Amniotic stem cell (primary cell): ENCODE measurements around the gene SNRK.

ENCODE experiments used
- DNase-seq: peaks from one replicate; lab custom pipeline; 2025; lab: John Stamatoyannopoulos, UW

Gene SNRK

DNA sequence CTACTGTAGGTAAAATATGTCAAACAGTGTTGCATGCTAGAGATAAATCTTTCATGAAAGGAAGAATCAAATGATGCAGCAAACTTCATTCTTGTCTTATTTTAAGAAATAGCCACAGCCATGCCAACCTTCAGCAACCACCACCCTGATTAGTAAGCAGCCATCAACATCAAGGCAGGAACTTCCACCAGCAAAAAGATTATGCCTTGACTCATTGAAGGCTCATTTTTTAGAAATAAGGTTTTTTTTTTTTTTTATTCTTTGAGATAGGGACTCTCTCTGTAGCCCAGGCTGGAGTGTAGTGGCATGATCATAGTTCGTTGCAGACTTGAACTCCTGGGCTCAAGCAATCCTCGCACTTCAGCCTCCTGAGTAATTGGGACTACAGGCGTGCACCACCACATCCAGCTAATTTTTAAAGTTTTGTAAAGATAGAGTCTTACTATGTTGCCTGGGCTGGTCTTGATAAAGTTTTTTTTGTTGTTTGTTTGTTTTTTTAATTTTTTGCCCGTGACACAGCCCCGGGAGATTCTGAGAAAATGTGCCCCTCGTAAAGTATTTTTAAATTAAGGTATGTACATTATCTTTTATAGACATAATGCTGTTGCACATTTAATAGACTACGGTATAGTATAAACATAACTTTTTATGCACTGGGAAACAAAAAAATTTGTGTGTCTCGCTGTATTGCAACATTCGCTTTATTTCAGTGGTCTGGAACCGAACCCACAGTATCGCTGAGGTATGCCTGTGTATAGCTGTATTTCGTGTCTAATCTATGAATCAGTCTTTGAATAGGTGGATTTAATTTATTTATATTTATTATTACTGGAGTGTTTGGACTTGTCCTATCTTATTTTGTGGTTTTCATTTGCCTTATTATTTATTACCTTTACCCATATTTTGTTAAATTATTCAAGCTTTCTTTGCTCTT is 23.3 kb downstream of the SNRK start:
- DNase-seq: no peak

- no peak for DNase-seq
Measured at GRCh38 chr3:43316783-43317460, 30.6 kb downstream of the SNRK start.

GRCh38 chr3:43317461-43318316 is 31.3 kb downstream of the SNRK start:
- no peak for DNase-seq

DNA sequence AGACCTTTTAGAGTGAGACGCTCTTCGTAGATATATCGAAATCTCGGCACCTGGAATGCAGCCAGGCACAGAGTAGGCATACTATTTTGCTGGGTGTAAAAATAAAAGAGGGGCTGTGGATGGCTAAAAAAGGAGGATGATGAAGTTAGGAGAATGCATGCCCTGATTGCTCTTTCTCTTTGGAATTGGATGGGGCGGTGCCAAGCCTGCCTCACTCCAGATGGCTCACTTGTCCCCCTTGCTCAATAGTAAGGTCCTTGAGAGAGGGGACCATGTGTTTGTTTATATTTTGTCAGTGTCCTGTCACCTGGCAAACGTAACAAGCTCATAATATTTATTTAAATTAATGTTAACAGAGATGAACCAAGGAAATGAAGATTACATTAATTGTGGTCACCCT is 33.0 kb downstream of the SNRK start:
- no peak for DNase-seq

GRCh38 chr3:43319794-43320193 is 33.5 kb downstream of the SNRK start:
- DNase-seq: no peak

DNA sequence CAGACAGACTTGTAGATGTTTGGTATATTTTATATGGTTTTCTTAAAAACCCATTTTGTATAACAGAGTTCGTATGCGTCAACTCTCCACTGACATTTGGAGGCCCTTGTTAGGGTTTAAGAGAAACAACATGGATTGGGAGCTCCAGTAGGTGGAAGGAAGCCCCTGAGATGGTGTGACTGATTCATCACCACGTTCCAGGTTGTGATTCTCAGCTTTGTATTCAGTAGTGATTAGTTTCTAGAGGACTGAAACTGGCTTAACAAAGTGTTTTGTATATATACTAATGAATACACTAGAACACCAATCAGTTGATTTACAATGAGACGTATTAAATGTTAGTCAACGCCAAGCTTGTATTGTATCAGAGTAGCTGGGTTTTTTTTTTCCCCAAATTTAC is 33.9 kb downstream of the SNRK start:
- no peak for DNase-seq

DNA sequence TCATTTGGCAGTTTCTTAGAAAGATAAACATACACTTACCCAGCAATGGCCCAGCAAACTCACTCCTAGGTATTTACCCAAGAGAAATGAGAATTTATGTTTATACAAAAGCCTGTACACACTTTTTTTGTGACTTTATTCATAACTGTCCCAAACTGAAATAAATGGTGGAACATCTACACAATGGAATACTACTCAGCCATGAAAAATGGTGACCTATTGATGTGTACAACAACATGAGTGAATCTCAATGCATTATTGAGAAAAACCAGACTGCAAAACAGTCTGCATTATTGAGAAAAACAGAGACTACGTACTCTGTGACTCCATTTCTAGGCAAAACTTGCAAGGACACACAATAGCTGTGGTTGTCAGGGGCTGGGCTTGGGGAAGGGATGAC is 37.2 kb downstream of the SNRK start:
- DNase-seq: no peak

GRCh38 chr3:43326891-43327581 is 40.7 kb downstream of the SNRK start:
- no peak for DNase-seq

GRCh38 chr3:43327582-43327979 is 41.2 kb downstream of the SNRK start:
- no peak for DNase-seq

- no peak for DNase-seq
Measured at GRCh38 chr3:43328653-43329052, 42.3 kb downstream of the SNRK start.

GRCh38 chr3:43330981-43331380 is 44.6 kb downstream of the SNRK start:
- no peak for DNase-seq

DNA sequence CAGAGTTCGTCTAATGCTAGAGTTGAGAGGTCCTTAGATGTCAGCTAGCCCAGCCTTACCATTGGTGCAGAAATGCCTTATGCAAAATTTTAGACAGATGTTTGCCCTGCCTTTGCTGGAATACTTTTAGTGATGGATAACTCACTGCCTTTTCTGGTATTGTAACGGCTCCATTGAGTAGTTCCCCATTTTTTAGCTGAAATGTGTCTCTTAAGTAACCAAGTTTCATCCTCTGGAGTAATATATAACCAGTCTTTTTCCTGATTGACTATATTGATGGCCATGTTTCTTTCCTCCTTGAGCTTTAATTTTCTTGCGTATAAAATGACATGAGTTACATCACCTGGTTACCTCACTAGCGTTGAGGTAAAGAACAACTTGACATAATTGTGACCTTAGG is 45.0 kb downstream of the SNRK start:
- DNase-seq: no peak

GRCh38 chr3:43334976-43335375 is 48.6 kb downstream of the SNRK start:
- no peak for DNase-seq

DNA sequence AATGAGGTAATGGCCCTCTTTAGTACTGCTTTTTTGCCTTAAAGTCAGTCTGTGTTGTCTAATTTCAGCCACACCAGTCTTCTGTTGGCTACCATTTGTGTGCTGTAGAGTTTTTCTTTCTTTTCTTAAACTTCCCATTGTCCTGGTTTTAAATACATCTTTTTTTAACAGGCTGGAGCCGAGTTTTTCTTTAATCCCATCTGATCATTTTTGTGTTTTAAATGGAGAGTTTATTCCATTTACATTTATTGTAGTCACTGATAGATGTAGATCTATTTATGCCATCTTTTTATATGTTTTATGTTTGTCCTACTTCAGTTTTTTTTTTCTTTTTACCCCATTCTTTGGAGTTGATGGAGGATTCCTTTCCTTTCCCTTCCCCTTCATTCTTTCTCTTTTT is 49.5 kb downstream of the SNRK start:
- no peak for DNase-seq

- DNase-seq: no peak
Measured at GRCh38 chr3:43338295-43338694, 52.0 kb downstream of the SNRK start.

DNA sequence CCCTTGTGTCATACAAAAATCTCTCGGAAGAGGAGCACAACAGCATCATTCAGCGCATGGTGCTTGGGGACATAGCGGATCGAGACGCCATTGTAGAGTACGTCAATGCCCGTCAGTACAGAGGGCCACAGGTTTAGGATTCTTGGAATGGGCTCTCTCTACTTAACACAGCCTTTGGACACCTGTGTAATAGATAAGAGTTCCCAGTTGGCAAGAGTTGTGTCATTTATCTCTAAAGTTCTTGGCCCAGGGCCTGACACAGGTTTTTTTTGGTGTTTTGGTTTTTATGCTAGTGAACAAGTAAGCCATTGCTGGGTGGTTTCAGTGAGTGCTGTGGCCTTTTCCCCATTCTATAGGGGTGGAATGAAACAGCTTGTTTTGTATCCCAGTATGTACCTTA is 54.1 kb downstream of the SNRK start:
- DNase-seq: no peak

GRCh38 chr3:43341788-43342187 is 55.4 kb downstream of the SNRK start:
- no peak for DNase-seq

DNA sequence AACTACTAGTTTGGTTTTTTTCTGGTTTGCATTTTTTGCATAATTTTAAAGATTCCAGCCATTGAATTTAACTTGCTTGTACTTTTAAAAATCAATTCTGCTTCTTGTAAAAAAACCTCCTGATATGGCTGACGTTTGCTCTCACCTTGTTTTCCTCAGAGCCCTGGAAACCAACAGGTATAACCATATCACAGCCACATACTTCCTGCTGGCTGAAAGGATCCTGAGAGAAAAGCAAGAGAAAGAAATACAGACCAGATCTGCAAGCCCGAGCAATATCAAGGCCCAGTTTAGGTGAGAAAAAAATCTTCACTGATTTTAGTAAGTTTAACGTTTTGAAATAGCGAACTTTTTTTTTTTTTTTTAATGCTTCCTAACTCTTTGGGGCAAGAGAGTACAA is 56.8 kb downstream of the SNRK start:
- DNase-seq: no peak

DNA sequence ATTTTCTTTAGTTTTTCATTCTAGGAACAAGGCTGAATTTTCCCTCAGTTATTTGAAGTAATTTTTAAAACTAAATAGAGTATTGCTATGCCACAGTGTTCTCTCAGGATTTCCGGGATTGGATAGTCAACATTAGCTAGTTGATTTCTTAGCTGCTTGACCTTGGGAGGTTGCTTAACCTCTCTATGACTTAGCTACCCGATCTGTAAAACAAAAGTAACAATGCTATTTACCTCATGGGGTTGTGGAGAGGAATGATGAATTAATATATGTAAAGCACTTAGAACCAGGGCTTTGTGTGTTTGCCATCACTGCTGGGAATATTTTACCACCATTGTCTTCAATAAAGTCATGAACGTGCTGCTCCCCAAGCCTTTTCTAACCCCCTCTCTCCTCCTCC is 57.5 kb downstream of the SNRK start:
- DNase-seq: no peak

GRCh38 chr3:43344520-43344919 is 58.2 kb downstream of the SNRK start:
- DNase-seq: no peak

- no peak for DNase-seq
Measured at GRCh38 chr3:43345246-43345645, 58.9 kb downstream of the SNRK start.

DNA sequence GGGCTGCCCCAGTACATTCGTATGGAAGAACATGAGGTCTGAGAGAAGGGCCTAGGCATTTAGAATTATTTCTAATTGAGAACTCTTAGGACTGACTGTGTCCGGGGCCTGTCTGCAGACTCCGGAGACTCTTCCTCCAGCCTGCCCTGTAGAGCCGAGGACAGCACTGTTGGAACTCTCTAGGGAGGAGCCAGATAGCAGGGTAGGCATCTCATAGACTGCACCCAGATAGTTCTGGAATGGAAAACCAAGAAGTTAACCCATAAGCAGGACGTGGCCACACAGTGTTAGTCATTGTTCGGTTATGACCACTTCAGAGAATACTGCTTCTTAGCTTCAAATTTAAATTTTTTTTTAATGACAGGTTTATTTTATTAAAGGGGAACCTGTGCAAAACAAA is 59.5 kb downstream of the SNRK start:
- DNase-seq: no peak
